Type B pancreatic cell (in vitro differentiated cells): ENCODE measurements around the gene FBXL5. TPM values are rescaled to one million over a fixed set of nuclear protein-coding genes. Genes with fewer than 3 reads are reported as not detected.

Source experiments
- DNase-seq: peaks from one replicate; pipeline ENCODE4 v3.0.0; 2021; ENCODE audit warnings: mixed read lengths; ENCODE audit not compliant: unreplicated experiment; ENCODE audit errors: extremely low spot score
- H3K27ac Mint-ChIP-seq: 2 replicates; pipeline ENCODE4 v1.8.0; 2021; ENCODE audit warnings: mild to moderate bottlenecking, mixed read lengths
- H3K27me3 Mint-ChIP-seq: 2 replicates; pipeline ENCODE4 v1.8.0; 2021; ENCODE audit warnings: mixed read lengths
- H3K36me3 Mint-ChIP-seq: 2 replicates; pipeline ENCODE4 v1.8.0; 2021; ENCODE audit warnings: mixed read lengths
- H3K4me1 Mint-ChIP-seq: one replicate; pipeline ENCODE4 v1.8.0; 2021; ENCODE audit warnings: mixed read lengths; ENCODE audit not compliant: unreplicated experiment
- H3K4me3 Mint-ChIP-seq: 2 replicates; pipeline ENCODE4 v1.8.0; 2021; ENCODE audit warnings: mild to moderate bottlenecking, mixed read lengths
- H3K9me3 Mint-ChIP-seq: 2 replicates; pipeline ENCODE4 v1.8.0; 2021; ENCODE audit warnings: mixed read lengths
- CTCF ChIP-seq: fragments of 200-600 bp; sonication (generic); conservative IDR thresholded peaks from 2 replicates; pipeline ENCODE4 v1.5.0; 2021; ENCODE audit warnings: antibody characterized with exemption, mild to moderate bottlenecking
- total RNA-seq: library from RNA; stranded (reverse); gene quantifications from 2 replicates; pipeline ENCODE4 v1.2.1, GENCODE V29; 2021; ENCODE audit warnings: low replicate concordance

Gene FBXL5
- total RNA-seq, 1 donor from 2014 or later = 48.4 TPM

- no peaks in the 10 kb centered on the region for H3K9me3 Mint-ChIP-seq
- TF ChIP-seq CTCF = no peak
- peaks cover 3% of the 10 kb centered on the region for H3K36me3 Mint-ChIP-seq
- H3K27ac Mint-ChIP-seq = no peak overlapping the region
- peaks cover 5% of the 10 kb centered on the region for H3K4me1 Mint-ChIP-seq
- H3K27me3 Mint-ChIP-seq = no peaks in the 10 kb centered on the region
- H3K4me3 Mint-ChIP-seq = no peak overlapping the region
- no peak for DNase-seq
Measured at GRCh38 chr4:15658781-15659180, 3.6 kb upstream of the FBXL5 start.

GRCh38 chr4:15658136-15658770 is 3.1 kb upstream of the FBXL5 start:
- H3K4me1 Mint-ChIP-seq = peaks cover 10% of the 10 kb centered on the region
- H3K27ac Mint-ChIP-seq = no peak overlapping the region
- no peaks in the 10 kb centered on the region for H3K27me3 Mint-ChIP-seq
- no peak for TF ChIP-seq CTCF
- no peak overlapping the region for H3K4me3 Mint-ChIP-seq
- DNase-seq = no peak
- peaks cover 3% of the 10 kb centered on the region for H3K36me3 Mint-ChIP-seq
- H3K9me3 Mint-ChIP-seq = no peaks in the 10 kb centered on the region

GRCh38 chr4:15657366-15657765 is 2.2 kb upstream of the FBXL5 start:
- Mint-ChIP-seq H3K36me3 (peaks cover 3% of the 10 kb centered on the region), H3K4me3 (no peak overlapping the region), H3K27ac (peak overlapping the region; percentile 82), H3K4me1 (peaks cover 16% of the 10 kb centered on the region), H3K9me3 (no peaks in the 10 kb centered on the region), H3K27me3 (no peaks in the 10 kb centered on the region)
- TF ChIP-seq CTCF = no peak
- DNase-seq = no peak

- no peak for DNase-seq
- Mint-ChIP-seq H3K36me3 (peaks cover 3% of the 10 kb centered on the region), H3K9me3 (no peaks in the 10 kb centered on the region), H3K27ac (peak overlapping the region; percentile 99), H3K4me3 (peak overlapping the region; percentile 96), H3K27me3 (no peaks in the 10 kb centered on the region), H3K4me1 (peaks cover 25% of the 10 kb centered on the region)
- TF ChIP-seq CTCF = no peak
Measured at GRCh38 chr4:15656038-15656470, 897 bp upstream of the FBXL5 start.

- peaks cover 7% of the 10 kb centered on the region for H3K36me3 Mint-ChIP-seq
- H3K27ac Mint-ChIP-seq = peak overlapping the region; percentile 99
- H3K9me3 Mint-ChIP-seq = no peaks in the 10 kb centered on the region
- H3K4me3 Mint-ChIP-seq = peak overlapping the region; percentile 99
- peaks cover 36% of the 10 kb centered on the region for H3K4me1 Mint-ChIP-seq
- TF ChIP-seq CTCF = no peak
- H3K27me3 Mint-ChIP-seq = no peaks in the 10 kb centered on the region
- peak; percentile 73 for DNase-seq
Measured at GRCh38 chr4:15654593-15655222, 449 bp downstream of the FBXL5 start.
